Astrocyte of the hippocampus (primary cell): ENCODE results near the gene SPTBN1.
A peak's percentile ranks its signal among the peaks of the same experiment; 100 is the strongest.

Source experiments
- DNase-seq: peaks from one replicate; pipeline ENCODE4 v3.0.0; 2011; ENCODE audit warnings: low read depth, low spot score

SPTBN1 gene

GRCh38 chr2:54589340-54590215 lies 133.5 kb downstream of the SPTBN1 start:
- no peak for DNase-seq

- no peak for DNase-seq
These were observed 134.3 kb downstream of the SPTBN1 start for GRCh38 chr2:54590216-54591120.

GRCh38 chr2:54591551-54591950 lies 135.4 kb downstream of the SPTBN1 start:
- DNase-seq = no peak

- no peak for DNase-seq
These were observed 137.1 kb downstream of the SPTBN1 start for GRCh38 chr2:54593249-54593648.

- DNase-seq = no peak
These were observed 137.9 kb downstream of the SPTBN1 start for GRCh38 chr2:54594048-54594447.

GRCh38 chr2:54595161-54595803 lies 139.2 kb downstream of the SPTBN1 start:
- no peak for DNase-seq

- no peak for DNase-seq
These were observed 140.1 kb downstream of the SPTBN1 start for GRCh38 chr2:54595999-54596902.

- DNase-seq = no peak
These were observed 141.2 kb downstream of the SPTBN1 start for GRCh38 chr2:54597153-54597848.

GRCh38 chr2:54598347-54599325 lies 142.5 kb downstream of the SPTBN1 start:
- DNase-seq = no peak

- peak; percentile 67 for DNase-seq
These were observed 143.2 kb downstream of the SPTBN1 start for GRCh38 chr2:54599326-54599710.

- peak; percentile 42 for DNase-seq
These were observed 143.8 kb downstream of the SPTBN1 start for GRCh38 chr2:54599914-54600313.

- peak; percentile 89 for DNase-seq
These were observed 145.2 kb downstream of the SPTBN1 start for GRCh38 chr2:54601339-54601738.

- no peak for DNase-seq
These were observed 146.7 kb downstream of the SPTBN1 start for GRCh38 chr2:54602736-54603322.

- DNase-seq = peak; percentile 37
These were observed 147.2 kb downstream of the SPTBN1 start for GRCh38 chr2:54603357-54603756.

- DNase-seq = no peak
These were observed 147.7 kb downstream of the SPTBN1 start for GRCh38 chr2:54603796-54604195.

- no peak for DNase-seq
These were observed 148.7 kb downstream of the SPTBN1 start for GRCh38 chr2:54604871-54605270.

GRCh38 chr2:54605836-54606235 lies 149.7 kb downstream of the SPTBN1 start:
- DNase-seq = peak; percentile 65

- DNase-seq = no peak
These were observed 150.3 kb downstream of the SPTBN1 start for GRCh38 chr2:54606393-54606958.
